GM19395 (cell line): Measurements from ENCODE around the gene ARRB1.

Experiments
- ATAC-seq: cut with Tn5 transposase; IDR thresholded peaks from one replicate; pipeline ENCODE4 v1.9.1; 2021; ENCODE audit warnings: mild to moderate bottlenecking, moderate library complexity; ENCODE audit not compliant: unreplicated experiment

The ARRB1 gene

DNA sequence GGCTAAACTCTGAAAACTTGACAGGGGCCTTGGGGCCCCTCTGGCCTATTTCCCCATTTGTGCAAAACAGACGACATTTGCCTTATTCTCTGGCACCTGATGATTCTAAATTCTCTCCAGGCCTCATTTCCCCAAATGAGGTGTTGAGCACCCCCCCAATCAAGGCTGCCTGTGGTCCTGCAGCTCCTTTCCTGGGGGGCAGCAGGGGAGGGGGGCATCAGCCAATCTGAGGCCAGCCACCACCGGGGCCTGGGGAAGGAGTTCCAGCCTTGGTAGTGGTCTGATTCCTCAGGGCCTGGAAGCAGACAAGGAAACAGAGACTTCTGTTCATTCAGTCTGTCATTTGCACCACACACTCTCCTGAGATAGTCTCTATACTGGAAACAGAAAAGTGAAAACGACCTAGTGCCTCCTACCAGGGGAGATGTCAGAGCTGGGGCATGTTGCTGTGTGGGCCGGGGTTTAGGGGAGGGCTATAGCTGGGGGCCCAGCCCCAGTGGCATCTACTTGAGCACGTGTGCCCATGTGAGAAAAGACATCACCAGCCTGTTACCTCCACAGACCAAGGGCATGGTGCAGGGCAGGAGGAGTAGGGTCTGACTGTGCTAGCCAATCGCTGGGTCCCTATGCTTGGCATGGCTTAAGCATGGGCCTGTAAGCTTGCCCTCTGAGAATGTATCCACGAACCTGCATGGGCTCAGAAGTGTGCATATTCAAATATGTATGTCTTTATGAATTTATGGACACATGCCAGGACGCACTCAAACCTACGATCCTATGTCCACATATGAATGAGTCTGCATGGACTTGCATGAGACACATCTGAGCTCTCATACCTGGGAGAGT is 112.6 kb downstream of the ARRB1 start:
- no peak for ATAC-seq

DNA sequence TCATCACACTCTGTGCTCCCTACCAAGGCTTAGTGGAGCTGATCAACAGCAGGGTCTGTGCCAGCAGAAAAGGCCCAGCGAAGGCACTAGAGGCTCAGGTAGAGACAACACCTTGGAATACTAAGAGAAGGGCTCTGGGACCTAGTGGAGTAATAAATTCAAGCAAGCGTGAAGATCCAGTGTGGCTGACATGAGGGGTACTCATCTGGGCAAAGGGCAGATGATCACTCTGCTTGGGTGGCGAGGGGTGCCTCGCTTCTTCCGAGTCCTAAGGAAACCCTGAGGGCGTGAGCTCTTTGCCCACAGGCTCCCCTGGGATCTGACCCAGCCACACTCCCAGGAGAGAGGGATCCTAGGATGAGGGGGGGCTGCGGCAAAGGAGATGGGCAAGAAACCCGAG is 114.4 kb downstream of the ARRB1 start:
- no peak for ATAC-seq

DNA sequence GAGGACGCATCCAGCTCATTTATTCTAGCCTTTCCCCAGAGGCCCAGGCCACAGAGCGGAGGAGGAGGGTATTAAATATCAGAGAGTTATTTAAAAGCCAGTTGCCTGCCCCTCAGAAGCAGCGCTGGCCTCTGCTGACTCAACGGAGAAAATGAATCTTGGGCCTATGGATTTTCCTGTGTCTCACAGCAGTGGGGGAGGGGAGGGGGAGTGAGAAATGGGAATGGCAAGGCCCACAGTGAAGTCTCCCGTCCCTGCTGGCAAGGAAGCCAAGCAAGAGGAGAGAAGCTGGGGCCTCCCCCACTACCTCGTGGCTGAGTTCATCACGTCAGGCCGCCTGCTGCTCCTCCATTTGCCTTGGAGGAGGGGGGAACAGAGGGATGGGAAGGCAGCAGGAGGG is 115.4 kb downstream of the ARRB1 start:
- no peak for ATAC-seq

DNA sequence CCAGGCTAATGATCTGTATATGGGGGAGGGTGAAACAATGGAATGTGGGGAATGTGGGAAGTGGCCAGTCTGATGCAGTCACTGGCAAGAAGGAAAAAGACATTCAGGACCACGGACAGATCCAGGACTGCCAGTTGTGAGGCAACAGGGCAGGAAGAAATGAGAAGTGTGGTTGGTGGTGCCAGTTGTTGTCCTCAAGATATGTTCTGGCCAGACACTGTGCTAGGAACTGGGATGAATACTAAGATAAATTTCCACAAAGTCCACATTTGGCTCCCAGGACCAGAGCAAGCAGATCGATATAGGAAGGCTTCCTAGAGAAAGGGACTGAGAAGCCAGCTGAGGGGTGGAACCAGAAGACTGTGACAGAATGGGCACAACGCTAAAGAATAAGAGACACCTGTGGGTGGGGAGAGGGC is 117.7 kb downstream of the ARRB1 start:
- no peak for ATAC-seq

DNA sequence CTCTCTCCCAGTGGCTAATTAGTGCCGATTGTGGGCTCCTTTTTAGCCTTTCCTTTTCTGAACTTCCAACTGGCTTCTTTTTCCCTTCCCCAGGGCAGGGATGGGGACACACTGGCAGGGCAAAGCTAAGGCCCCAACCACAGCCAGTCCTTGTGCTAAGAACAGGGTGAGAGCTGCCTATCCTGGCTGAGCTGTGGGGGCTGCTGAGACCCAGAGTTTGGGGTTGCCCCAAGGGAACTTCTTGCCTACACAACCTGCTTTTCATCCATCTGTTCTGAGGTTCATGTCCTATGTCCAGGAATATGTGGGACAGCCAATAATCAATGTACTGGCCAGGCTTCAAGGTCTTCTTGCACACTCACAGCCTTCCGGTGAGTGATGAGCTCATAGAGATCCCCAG is 120.8 kb downstream of the ARRB1 start:
- no peak for ATAC-seq

DNA sequence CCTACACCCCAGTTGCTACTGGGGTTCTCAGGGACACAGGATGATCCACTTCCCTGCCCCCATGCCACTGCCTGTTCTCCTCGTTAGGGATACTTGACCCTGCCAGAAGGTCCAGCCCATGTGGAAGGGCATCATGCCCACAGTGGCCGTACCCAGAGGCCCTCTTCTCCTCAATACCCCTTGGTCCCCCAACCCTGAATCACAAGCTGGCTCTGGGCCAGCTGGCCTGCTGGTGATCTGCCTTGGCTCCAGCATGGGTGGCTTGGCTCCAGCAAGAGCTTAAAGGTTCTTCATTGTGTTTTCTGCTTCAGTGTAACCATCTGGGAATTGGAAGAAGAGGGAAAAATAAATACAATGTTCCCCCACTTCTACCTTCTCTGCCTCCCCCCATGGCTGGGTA is 122.0 kb downstream of the ARRB1 start:
- no peak for ATAC-seq

DNA sequence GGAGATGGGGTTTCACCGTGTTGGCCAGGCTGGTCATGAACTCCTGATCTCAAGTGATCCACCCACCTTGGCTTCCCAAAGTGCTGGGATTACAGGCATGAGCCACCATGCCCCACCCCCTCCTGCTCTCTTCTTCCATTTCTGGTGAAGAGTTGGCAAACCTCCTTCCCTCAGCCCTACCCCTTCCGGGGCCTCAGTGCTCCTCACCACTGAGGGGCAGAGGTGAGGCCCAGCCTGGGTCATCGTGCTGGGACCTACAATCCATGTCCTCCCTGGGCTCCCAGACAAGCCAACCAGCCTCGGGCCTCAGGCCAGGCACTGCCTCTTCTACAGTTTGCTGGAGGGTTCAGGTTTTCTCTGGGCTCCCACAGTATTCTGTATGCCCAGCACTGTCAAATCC is 125.7 kb downstream of the ARRB1 start:
- no peak for ATAC-seq

DNA sequence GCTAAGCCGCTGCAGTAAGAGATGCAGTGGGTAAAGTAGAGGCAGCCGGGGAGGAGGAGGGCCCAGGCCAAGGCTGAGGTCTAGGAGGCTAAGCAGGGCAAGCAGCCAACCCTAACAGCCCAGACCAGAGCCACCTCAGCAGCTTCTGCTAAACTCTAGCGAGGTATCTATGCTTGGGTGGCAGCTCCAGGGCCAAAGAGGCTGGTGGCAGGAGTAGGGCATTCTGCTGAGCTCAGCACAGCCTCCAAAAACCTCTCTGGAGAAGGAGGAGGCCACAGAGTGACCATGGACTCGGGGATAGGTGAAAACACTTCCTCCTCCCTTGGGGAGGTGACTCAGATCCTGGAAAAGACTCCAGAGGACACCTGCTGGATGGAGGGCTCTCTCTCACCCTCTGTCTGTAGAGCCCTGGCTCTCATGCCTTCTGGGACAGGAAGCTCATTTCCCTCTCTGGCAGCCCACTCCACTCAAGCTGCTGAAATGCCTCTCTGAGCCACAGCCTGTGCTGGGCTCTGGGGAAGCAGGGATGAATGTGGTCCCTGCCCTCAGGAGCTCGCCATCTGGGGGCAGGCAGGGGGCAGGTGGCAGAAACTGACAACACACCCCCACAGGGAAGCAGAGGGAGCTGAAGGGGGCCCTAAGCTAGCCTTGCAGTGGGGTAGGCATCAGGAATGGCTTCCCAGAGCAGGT is 127.4 kb downstream of the ARRB1 start:
- ATAC-seq: no peak

DNA sequence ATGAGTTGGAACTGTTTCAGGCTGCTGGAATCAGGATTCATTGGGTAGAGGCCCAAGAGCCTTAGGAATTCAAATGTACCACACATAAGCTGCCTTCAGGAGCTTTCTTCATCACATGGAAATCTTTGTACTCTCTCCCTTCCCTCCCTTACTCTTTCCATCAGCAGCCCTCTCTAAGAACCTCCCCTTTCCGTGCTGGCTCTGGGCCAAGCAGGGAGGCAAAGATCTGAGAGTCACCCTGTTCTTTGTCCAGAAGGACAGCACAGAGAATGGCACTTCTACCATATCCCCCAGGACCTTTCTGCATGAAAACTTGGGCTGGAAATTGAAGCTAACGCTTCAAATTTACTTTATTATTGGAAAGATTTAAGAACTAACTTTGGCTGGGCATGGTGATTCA is 131.6 kb downstream of the ARRB1 start:
- no peak for ATAC-seq

DNA sequence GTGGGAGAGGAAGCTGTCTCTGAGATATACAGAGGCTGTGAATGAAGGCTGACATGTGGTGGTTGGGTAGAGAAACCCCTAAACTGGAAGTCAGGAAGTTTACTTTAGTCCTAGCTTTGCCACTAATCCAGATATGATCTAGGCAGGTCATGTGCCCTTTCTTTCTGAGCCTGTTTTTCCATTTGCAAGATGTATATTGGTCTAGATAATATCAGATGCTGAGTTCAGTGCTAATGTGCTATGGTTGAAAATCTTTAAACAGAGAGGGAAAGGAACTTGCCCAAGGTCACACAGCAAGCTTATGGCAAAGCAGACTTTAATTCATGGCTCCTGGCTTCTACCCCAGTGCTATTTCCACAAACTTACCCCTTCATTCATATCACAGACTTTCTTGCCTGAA is 136.6 kb downstream of the ARRB1 start:
- no peak for ATAC-seq

DNA sequence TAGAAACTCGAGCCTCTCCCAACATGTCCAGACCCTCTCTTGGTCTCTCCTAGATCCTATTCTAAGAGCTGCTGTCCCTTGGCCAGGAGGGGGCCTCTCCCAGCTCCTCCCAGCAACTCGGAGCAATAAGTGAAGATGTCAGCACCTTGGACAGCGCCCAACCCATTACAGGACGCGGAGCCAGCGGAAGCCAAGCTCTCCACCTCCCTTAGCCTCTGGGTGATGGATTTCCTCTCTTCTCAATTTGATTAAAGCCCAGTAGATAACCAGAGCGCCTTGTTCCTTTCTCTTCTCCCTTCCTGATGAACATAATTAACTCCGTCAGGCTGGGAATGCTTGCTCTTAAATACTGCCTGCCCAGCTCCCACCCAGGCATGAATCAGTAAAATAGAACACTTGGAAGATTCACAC is 137.0 kb downstream of the ARRB1 start:
- no peak for ATAC-seq
